ENCODE measurements around the gene CRACR2B.

CRACR2B gene

DNA sequence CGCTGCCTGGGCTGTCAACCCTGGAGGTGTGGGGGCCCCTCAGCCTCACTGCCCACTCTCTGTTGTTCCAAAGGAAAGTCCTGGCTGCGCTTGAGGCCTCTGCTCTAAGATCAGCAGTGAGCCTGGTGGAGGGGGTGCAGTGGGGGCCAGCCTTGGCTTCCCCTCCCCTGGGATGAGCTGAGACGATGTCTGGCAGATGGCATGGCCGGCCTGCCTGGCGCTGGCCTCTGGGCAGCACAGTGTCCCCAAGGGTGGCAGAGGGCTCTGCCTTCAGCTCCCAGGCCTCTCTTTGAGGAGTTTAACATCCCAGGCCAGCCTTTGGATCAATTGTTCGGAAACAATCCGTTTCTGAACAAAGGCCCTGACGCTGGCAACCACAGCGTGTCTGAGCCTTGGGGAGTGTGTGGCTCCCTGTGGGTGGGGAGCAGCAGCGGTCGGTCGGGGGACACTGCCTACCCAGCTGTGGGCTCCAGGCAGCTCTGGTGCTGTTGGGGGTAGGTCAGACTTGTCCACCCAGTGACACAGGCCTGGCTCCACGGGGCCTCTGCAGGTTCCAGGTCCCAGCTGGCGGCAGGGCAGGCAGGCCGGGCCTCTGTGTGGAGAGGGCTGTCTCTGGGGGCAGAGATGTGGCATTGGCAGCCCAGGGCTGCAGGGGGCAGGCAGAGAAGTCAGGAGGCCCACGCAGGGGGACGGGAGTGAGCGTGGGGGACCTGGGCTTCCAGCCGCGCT, 27.0 kb downstream of the CRACR2B start:
- Histone ChIP-seq H3K4me2 (ENCODE audit: low read length) (no peak overlapping the region), H3K9me2 (replicated peaks; ENCODE audit: control insufficient read depth, low read length) (no peaks in the 10 kb centered on the region), H3K9me3 (ENCODE audit: control insufficient read depth, insufficient read depth, low read length) (no peaks in the 10 kb centered on the region), H3K79me2 (ENCODE audit: control insufficient read depth, low read length) (no peaks in the 10 kb centered on the region), H3F3A (ENCODE audit: control insufficient read depth, insufficient read depth) (no peaks in the 10 kb centered on the region), H3K27ac (ENCODE audit: low read depth, low read length) (no peak overlapping the region), H3K4me1 (ENCODE audit: control insufficient read depth, low read length) (no peaks in the 10 kb centered on the region), H3K27me3 (ENCODE audit: control insufficient read depth, low read length) (peaks cover 3% of the 10 kb centered on the region), H4K20me1 (ENCODE audit: control insufficient read depth, insufficient read depth, low read depth, low read length) (0 out of 2 replicates have a peak, but pooled peaks cover 4% of the 10 kb centered on the region), H3K4me3 (ENCODE audit: low read length) (no peak overlapping the region), H3K36me3 (ENCODE audit: control insufficient read depth, low read length) (no peaks in the 10 kb centered on the region)
- TF ChIP-seq, protein P1, sequence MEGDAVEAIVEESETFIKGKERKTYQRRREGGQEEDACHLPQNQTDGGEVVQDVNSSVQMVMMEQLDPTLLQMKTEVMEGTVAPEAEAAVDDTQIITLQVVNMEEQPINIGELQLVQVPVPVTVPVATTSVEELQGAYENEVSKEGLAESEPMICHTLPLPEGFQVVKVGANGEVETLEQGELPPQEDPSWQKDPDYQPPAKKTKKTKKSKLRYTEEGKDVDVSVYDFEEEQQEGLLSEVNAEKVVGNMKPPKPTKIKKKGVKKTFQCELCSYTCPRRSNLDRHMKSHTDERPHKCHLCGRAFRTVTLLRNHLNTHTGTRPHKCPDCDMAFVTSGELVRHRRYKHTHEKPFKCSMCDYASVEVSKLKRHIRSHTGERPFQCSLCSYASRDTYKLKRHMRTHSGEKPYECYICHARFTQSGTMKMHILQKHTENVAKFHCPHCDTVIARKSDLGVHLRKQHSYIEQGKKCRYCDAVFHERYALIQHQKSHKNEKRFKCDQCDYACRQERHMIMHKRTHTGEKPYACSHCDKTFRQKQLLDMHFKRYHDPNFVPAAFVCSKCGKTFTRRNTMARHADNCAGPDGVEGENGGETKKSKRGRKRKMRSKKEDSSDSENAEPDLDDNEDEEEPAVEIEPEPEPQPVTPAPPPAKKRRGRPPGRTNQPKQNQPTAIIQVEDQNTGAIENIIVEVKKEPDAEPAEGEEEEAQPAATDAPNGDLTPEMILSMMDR (IDR thresholded peaks at IDR 0.05; ENCODE audit: low read depth, low read length, poor library complexity, severe bottlenecking): no peak
- no peak for TF ChIP-seq EZH2phosphoT487 (IDR thresholded peaks at IDR 0.05; ENCODE audit: borderline replicate concordance, low read length)

DNA sequence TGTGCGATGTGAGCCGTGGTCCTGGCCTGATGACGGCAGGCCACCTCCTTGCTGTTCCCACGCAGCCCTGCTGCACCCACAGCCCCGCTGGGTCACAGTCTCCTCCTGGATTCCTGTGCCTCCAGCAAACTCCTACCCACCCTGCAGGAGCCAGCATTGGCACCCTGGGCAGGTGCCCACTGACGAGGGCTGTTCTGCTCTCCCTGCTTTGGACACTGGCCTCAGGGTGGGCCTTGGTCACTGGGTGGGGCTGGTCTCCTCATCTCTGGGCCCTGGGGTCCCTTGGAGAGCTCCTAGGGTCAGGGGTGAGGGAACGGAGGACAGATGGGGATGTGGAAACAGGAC, 27.6 kb downstream of the CRACR2B start:
- no peak overlapping the region for H3K27ac ChIP-seq (ENCODE audit: low read depth, low read length)
- no peaks in the 10 kb centered on the region for H3K9me2 ChIP-seq (replicated peaks; ENCODE audit: control insufficient read depth, low read length)
- H3K79me2 ChIP-seq (ENCODE audit: control insufficient read depth, low read length): no peaks in the 10 kb centered on the region
- no peak for TF ChIP-seq EZH2phosphoT487 (IDR thresholded peaks at IDR 0.05; ENCODE audit: borderline replicate concordance, low read length)
- TF ChIP-seq, protein P1 (IDR thresholded peaks at IDR 0.05; ENCODE audit: low read depth, low read length, poor library complexity, severe bottlenecking): no peak
- 0 out of 2 replicates have a peak, but pooled peaks cover under 1% of the 10 kb centered on the region for H4K20me1 ChIP-seq (ENCODE audit: control insufficient read depth, insufficient read depth, low read depth, low read length)
- H3K4me3 ChIP-seq (ENCODE audit: low read length): no peak overlapping the region
- H3K36me3 ChIP-seq (ENCODE audit: control insufficient read depth, low read length): no peaks in the 10 kb centered on the region
- H3K9me3 ChIP-seq (ENCODE audit: control insufficient read depth, insufficient read depth, low read length): no peaks in the 10 kb centered on the region
- no peak overlapping the region for H3K4me2 ChIP-seq (ENCODE audit: low read length)
- no peaks in the 10 kb centered on the region for H3K4me1 ChIP-seq (ENCODE audit: control insufficient read depth, low read length)
- peaks cover 3% of the 10 kb centered on the region for H3K27me3 ChIP-seq (ENCODE audit: control insufficient read depth, low read length)
- H3F3A ChIP-seq (ENCODE audit: control insufficient read depth, insufficient read depth): no peaks in the 10 kb centered on the region

DNA sequence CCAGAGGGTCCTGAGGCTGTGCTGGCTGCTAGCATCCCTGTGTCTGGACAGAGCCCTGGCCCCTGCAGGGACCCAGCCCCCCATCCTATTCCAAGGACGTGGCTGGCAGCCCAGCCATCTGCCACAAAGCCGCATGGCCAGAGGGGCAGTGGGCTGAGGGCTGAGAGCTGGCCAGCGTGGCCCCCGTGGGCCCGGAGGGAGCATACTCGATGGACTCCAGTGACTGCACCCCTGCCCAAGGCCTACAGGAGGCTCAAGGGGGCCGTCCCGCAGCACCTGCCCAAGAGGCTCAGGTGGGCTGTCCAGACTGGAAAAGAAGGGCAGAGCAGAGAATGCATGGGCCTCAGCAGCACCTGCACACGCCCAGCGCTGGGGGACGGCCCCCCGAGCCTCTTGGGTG, 28.1 kb downstream of the CRACR2B start:
- Histone ChIP-seq H3K9me2 (replicated peaks; ENCODE audit: control insufficient read depth, low read length) (no peaks in the 10 kb centered on the region), H3K79me2 (ENCODE audit: control insufficient read depth, low read length) (no peaks in the 10 kb centered on the region), H3F3A (ENCODE audit: control insufficient read depth, insufficient read depth) (no peaks in the 10 kb centered on the region), H3K9me3 (ENCODE audit: control insufficient read depth, insufficient read depth, low read length) (no peaks in the 10 kb centered on the region), H3K4me2 (ENCODE audit: low read length) (no peak overlapping the region), H4K20me1 (ENCODE audit: control insufficient read depth, insufficient read depth, low read depth, low read length) (no peaks in the 10 kb centered on the region), H3K36me3 (ENCODE audit: control insufficient read depth, low read length) (no peaks in the 10 kb centered on the region), H3K4me3 (ENCODE audit: low read length) (no peak overlapping the region), H3K4me1 (ENCODE audit: control insufficient read depth, low read length) (no peaks in the 10 kb centered on the region), H3K27ac (ENCODE audit: low read depth, low read length) (no peak overlapping the region), H3K27me3 (ENCODE audit: control insufficient read depth, low read length) (peaks cover under 1% of the 10 kb centered on the region; the same call in 1 of the 2 replicates)
- TF ChIP-seq, protein P1 (IDR thresholded peaks at IDR 0.05; ENCODE audit: low read depth, low read length, poor library complexity, severe bottlenecking): no peak
- TF ChIP-seq EZH2phosphoT487 (IDR thresholded peaks at IDR 0.05; ENCODE audit: borderline replicate concordance, low read length): no peak

Measured in DOHH2 (cell line).